Colonic mucosa (tissue), 4 donors: ENCODE results near the gene TRIM69. TPM values are rescaled to one million over a fixed set of nuclear protein-coding genes. Genes with fewer than 3 reads are reported as not detected.

Source experiments
- DNase-seq: peaks from one replicate; pipeline ENCODE4 v3.0.0-alpha.2; 2020
- H3K27ac ChIP-seq: fragments of 200-600 bp; one replicate; pipeline ENCODE4 v1.8.0; 2021
- H3K27me3 ChIP-seq: fragments of 200-600 bp; one replicate; pipeline ENCODE4 v1.8.0; 2021
- H3K36me3 ChIP-seq: fragments of 200-600 bp; one replicate; pipeline ENCODE4 v1.8.0; 2021
- H3K4me1 ChIP-seq: fragments of 200-600 bp; one replicate; pipeline ENCODE4 v1.8.0; 2021; ENCODE audit warnings: mild to moderate bottlenecking
- H3K4me3 ChIP-seq: fragments of 200-600 bp; one replicate; pipeline ENCODE4 v1.8.0; 2021
- H3K9ac ChIP-seq, 2 donors: one replicate each; pipeline ENCODE4 v1.7.0; 2013; ENCODE audit warnings: control low read depth in 2 of 2, low read depth in 2 of 2, low read length in 2 of 2
- H3K9me3 ChIP-seq: fragments of 200-600 bp; one replicate; pipeline ENCODE4 v1.8.0; 2021
- CTCF ChIP-seq: fragments of 200-600 bp; IDR thresholded peaks from one replicate; pipeline ENCODE4 v1.8.0; 2022; ENCODE audit warnings: antibody characterized with exemption, mild to moderate bottlenecking
- intact Hi-C: fragments of 100-400 bp; cut with DNase I; formaldehyde crosslinking; loops from one replicate; pipeline ENCODE4 v1.14.1; 2022
- total RNA-seq, 2 donors: library from RNA; stranded (reverse); fragmentation: NEBNext Ultra II Directional in 1 of 2; extraction: Animal tissue kit (Norgen Biotek cat#: 25700) in 1 of 2; gene quantifications; one replicate each; pipeline ENCODE4 v1.2.1, GENCODE V29; 2021
- donor health status: healthy.
- donor health status: DM: no; HTN: no; CAD: no.
- donor health status: DM: no; HTN: no; CAD: no.

TRIM69 gene
- total RNA-seq, 2 donors from 2014 or later = 17.1 to 23.3 TPM

GRCh38 chr15:44713006-44713966, 23.0 kb upstream of the TRIM69 start:
- no peak for TF ChIP-seq CTCF
- H3K9ac ChIP-seq = peak overlapping the region; percentile 59 to 100
- peaks cover 30% of the 10 kb centered on the region for H3K36me3 ChIP-seq
- intact Hi-C loops = loop anchor here (10.0 kb wide), 1 partner anchor 918 kb away; the partner anchor contains the start of gene SERF2
- H3K27me3 ChIP-seq = no peaks in the 10 kb centered on the region
- no peaks in the 10 kb centered on the region for H3K9me3 ChIP-seq
- peaks cover 11% of the 10 kb centered on the region for H3K4me1 ChIP-seq
- DNase-seq = no peak
- H3K27ac ChIP-seq = peak overlapping the region; percentile 99
- peak overlapping the region; percentile 74 for H3K4me3 ChIP-seq

- Histone ChIP-seq H3K4me3 (peak overlapping the region; percentile 74), H3K27me3 (no peaks in the 10 kb centered on the region), H3K9ac (peak overlapping the region in 1 of 2 donors; percentile 12), H3K27ac (no peak overlapping the region), H3K4me1 (peaks cover 11% of the 10 kb centered on the region), H3K9me3 (no peaks in the 10 kb centered on the region), H3K36me3 (peaks cover 35% of the 10 kb centered on the region)
- no peak for DNase-seq
- intact Hi-C loops = loop anchor here (10.0 kb wide), 1 partner anchor 920 kb away; the partner anchor contains the start of gene SERF2
- TF ChIP-seq CTCF = no peak
Measured at GRCh38 chr15:44715142-44715796, 21.1 kb upstream of the TRIM69 start.

- no peaks in the 10 kb centered on the region for H3K9me3 ChIP-seq
- peaks cover 35% of the 10 kb centered on the region for H3K36me3 ChIP-seq
- H3K4me1 ChIP-seq = peaks cover 11% of the 10 kb centered on the region
- peak overlapping the region; percentile 1 for H3K4me3 ChIP-seq
- DNase-seq = no peak
- no peak for TF ChIP-seq CTCF
- H3K9ac ChIP-seq = no peak overlapping the region
- no peak overlapping the region for H3K27ac ChIP-seq
- intact Hi-C loops = loop anchor here (10.0 kb wide), 1 partner anchor 921 kb away; the partner anchor contains the start of gene SERF2
- H3K27me3 ChIP-seq = no peaks in the 10 kb centered on the region
Measured at GRCh38 chr15:44715797-44716334, 20.5 kb upstream of the TRIM69 start.

- no peak for TF ChIP-seq CTCF
Measured at GRCh38 chr15:44716983-44717602, 19.2 kb upstream of the TRIM69 start.

More at GRCh38 chr15:44716983-44717602, 19.2 kb upstream of the TRIM69 start:
- H3K9ac ChIP-seq = no peak overlapping the region
- H3K9me3 ChIP-seq = no peaks in the 10 kb centered on the region
- no peak overlapping the region for H3K4me3 ChIP-seq
- no peak for DNase-seq
- peaks cover 11% of the 10 kb centered on the region for H3K4me1 ChIP-seq
- H3K27me3 ChIP-seq = no peaks in the 10 kb centered on the region
- H3K36me3 ChIP-seq = peaks cover 35% of the 10 kb centered on the region
- intact Hi-C loops = loop anchor here (10.0 kb wide), 1 partner anchor 922 kb away; the partner anchor contains the start of gene SERF2
- no peak overlapping the region for H3K27ac ChIP-seq
